ENCODE measurements around the gene TSEN15.
A peak's percentile ranks its signal among the peaks of the same experiment; 100 is the strongest.

Gene TSEN15

GRCh38 chr1:184050636-184051035 lies 894 bp upstream of the TSEN15 start:
- Histone ChIP-seq H3K27ac (ENCODE audit: insufficient read depth, low read length, poor library complexity, severe bottlenecking) (no peak overlapping the region), H3K4me3 (ENCODE audit: insufficient read depth, low read depth, low read length, poor library complexity, severe bottlenecking) (peak overlapping the region; percentile 98), H3K4me1 (ENCODE audit: control insufficient read depth, insufficient read depth, low read length, poor library complexity, severe bottlenecking) (peaks cover 6% of the 10 kb centered on the region), H3K36me3 (ENCODE audit: control insufficient read depth, insufficient read depth, low read length) (no peaks in the 10 kb centered on the region), H3K9me3 (ENCODE audit: control insufficient read depth, low read length) (no peaks in the 10 kb centered on the region), H3K27me3 (replicated peaks; ENCODE audit: control insufficient read depth, insufficient read depth, low read length, poor library complexity, severe bottlenecking) (no peaks in the 10 kb centered on the region)
- no peak for DNase-seq

- no peaks in the 10 kb centered on the region for H3K9me3 ChIP-seq (ENCODE audit: control insufficient read depth, low read length)
- peaks cover 6% of the 10 kb centered on the region for H3K4me1 ChIP-seq (ENCODE audit: control insufficient read depth, insufficient read depth, low read length, poor library complexity, severe bottlenecking)
- no peaks in the 10 kb centered on the region for H3K36me3 ChIP-seq (ENCODE audit: control insufficient read depth, insufficient read depth, low read length)
- peak overlapping the region; percentile 98 for H3K4me3 ChIP-seq (ENCODE audit: insufficient read depth, low read depth, low read length, poor library complexity, severe bottlenecking)
- H3K27me3 ChIP-seq (replicated peaks; ENCODE audit: control insufficient read depth, insufficient read depth, low read length, poor library complexity, severe bottlenecking): no peaks in the 10 kb centered on the region
- DNase-seq: no peak
- H3K27ac ChIP-seq (ENCODE audit: insufficient read depth, low read length, poor library complexity, severe bottlenecking): peak overlapping the region; percentile 61
These were observed 419 bp upstream of the TSEN15 start for GRCh38 chr1:184051138-184051484.

DNA sequence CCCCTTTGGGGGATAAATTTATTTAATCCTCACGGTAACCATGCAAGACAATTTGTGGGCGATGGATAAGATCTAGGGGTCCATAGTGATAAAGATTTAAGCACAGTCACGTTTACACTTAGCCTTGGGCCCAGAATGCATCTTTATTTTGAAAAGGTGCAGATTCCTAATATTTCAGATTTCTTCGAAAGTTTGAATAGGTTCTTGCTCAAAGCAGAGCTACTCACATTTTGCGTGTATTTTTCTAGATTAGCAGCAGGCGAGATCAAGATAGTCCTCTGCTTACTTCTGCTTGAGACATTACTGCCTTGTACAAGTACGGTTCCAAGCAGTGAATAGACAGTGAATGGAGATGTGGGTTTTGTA lies 647 bp downstream of the TSEN15 start:
- peak overlapping the region; percentile 61 for H3K27ac ChIP-seq (ENCODE audit: insufficient read depth, low read length, poor library complexity, severe bottlenecking)
- peaks cover 6% of the 10 kb centered on the region for H3K4me1 ChIP-seq (ENCODE audit: control insufficient read depth, insufficient read depth, low read length, poor library complexity, severe bottlenecking)
- peaks cover 3% of the 10 kb centered on the region for H3K36me3 ChIP-seq (ENCODE audit: control insufficient read depth, insufficient read depth, low read length)
- H3K9me3 ChIP-seq (ENCODE audit: control insufficient read depth, low read length): no peaks in the 10 kb centered on the region
- H3K4me3 ChIP-seq (ENCODE audit: insufficient read depth, low read depth, low read length, poor library complexity, severe bottlenecking): peak overlapping the region; percentile 98
- DNase-seq: no peak
- no peaks in the 10 kb centered on the region for H3K27me3 ChIP-seq (replicated peaks; ENCODE audit: control insufficient read depth, insufficient read depth, low read length, poor library complexity, severe bottlenecking)

GRCh38 chr1:184052750-184053149 lies 1.2 kb downstream of the TSEN15 start:
- Histone ChIP-seq H3K4me1 (ENCODE audit: control insufficient read depth, insufficient read depth, low read length, poor library complexity, severe bottlenecking) (peaks cover 6% of the 10 kb centered on the region), H3K9me3 (ENCODE audit: control insufficient read depth, low read length) (no peaks in the 10 kb centered on the region), H3K27ac (ENCODE audit: insufficient read depth, low read length, poor library complexity, severe bottlenecking) (no peak overlapping the region), H3K4me3 (ENCODE audit: insufficient read depth, low read depth, low read length, poor library complexity, severe bottlenecking) (no peak overlapping the region), H3K36me3 (ENCODE audit: control insufficient read depth, insufficient read depth, low read length) (peaks cover 3% of the 10 kb centered on the region), H3K27me3 (replicated peaks; ENCODE audit: control insufficient read depth, insufficient read depth, low read length, poor library complexity, severe bottlenecking) (no peaks in the 10 kb centered on the region)
- DNase-seq: no peak

- no peak for DNase-seq
- Histone ChIP-seq H3K36me3 (ENCODE audit: control insufficient read depth, insufficient read depth, low read length) (peaks cover 3% of the 10 kb centered on the region), H3K27ac (ENCODE audit: insufficient read depth, low read length, poor library complexity, severe bottlenecking) (no peak overlapping the region), H3K4me3 (ENCODE audit: insufficient read depth, low read depth, low read length, poor library complexity, severe bottlenecking) (no peak overlapping the region), H3K4me1 (ENCODE audit: control insufficient read depth, insufficient read depth, low read length, poor library complexity, severe bottlenecking) (peaks cover 6% of the 10 kb centered on the region), H3K27me3 (replicated peaks; ENCODE audit: control insufficient read depth, insufficient read depth, low read length, poor library complexity, severe bottlenecking) (no peaks in the 10 kb centered on the region), H3K9me3 (ENCODE audit: control insufficient read depth, low read length) (no peaks in the 10 kb centered on the region)
These were observed 2.4 kb downstream of the TSEN15 start for GRCh38 chr1:184053881-184054280.

DNA sequence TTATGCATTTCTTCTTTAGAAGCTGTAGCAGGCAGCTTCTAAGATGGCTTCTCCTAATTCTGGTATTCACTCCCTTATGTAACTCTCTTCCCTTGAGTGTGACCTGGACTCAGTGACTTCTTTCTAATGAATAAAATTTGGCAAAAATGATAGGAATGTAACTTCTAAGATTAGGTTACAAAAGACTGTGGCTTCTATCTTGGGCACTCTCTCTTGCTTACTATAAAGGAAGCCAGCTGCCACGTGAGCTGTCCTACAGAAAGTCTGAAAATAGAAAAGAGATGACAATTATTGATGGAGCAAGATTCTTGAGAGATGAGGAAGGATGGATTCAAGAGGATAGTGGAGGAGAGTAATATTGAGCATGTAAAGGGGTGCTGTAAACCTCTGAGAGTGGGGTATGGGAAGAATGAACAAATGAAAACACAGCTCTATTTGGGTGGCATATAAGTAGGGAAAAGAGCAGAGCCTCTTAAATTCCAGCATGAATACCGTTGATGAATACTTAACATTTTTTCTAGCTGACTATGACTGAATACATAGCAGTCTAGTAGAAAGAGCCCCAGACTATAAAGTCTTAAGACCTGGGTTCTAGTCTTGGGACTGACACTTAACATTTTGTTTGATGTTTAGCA lies 5.5 kb downstream of the TSEN15 start:
- H3K36me3 ChIP-seq (ENCODE audit: control insufficient read depth, insufficient read depth, low read length): peaks cover 3% of the 10 kb centered on the region
- no peaks in the 10 kb centered on the region for H3K27me3 ChIP-seq (replicated peaks; ENCODE audit: control insufficient read depth, insufficient read depth, low read length, poor library complexity, severe bottlenecking)
- H3K9me3 ChIP-seq (ENCODE audit: control insufficient read depth, low read length): no peaks in the 10 kb centered on the region
- no peak overlapping the region for H3K27ac ChIP-seq (ENCODE audit: insufficient read depth, low read length, poor library complexity, severe bottlenecking)
- H3K4me1 ChIP-seq (ENCODE audit: control insufficient read depth, insufficient read depth, low read length, poor library complexity, severe bottlenecking): peaks cover 6% of the 10 kb centered on the region
- no peak for DNase-seq
- H3K4me3 ChIP-seq (ENCODE audit: insufficient read depth, low read depth, low read length, poor library complexity, severe bottlenecking): no peak overlapping the region

- DNase-seq: no peak
- Histone ChIP-seq H3K4me1 (ENCODE audit: control insufficient read depth, insufficient read depth, low read length, poor library complexity, severe bottlenecking) (no peaks in the 10 kb centered on the region), H3K4me3 (ENCODE audit: insufficient read depth, low read depth, low read length, poor library complexity, severe bottlenecking) (no peak overlapping the region), H3K36me3 (ENCODE audit: control insufficient read depth, insufficient read depth, low read length) (peaks cover 3% of the 10 kb centered on the region), H3K27me3 (replicated peaks; ENCODE audit: control insufficient read depth, insufficient read depth, low read length, poor library complexity, severe bottlenecking) (no peaks in the 10 kb centered on the region), H3K27ac (ENCODE audit: insufficient read depth, low read length, poor library complexity, severe bottlenecking) (no peak overlapping the region), H3K9me3 (ENCODE audit: control insufficient read depth, low read length) (no peaks in the 10 kb centered on the region)
These were observed 8.4 kb downstream of the TSEN15 start for GRCh38 chr1:184059887-184060286.

DNA sequence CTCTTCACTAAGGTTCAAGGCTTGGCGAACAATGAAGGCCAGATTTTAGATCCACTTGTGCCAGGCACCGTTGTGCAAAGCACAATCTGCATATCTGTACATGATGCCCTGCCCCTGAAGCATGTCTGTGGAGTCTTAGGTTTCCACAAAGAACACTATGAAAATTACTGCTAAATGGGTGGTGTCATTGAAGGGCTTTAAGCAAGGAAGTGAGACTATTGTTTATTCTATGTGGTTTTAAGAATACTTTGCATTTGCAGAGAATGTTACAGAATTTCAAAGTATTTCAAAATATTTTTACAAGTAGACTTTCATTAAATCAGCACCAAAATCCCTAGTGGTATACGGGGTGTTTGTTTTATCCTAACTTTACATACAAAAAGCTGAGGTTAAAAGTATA lies 8.8 kb downstream of the TSEN15 start:
- H3K9me3 ChIP-seq (ENCODE audit: control insufficient read depth, low read length): no peaks in the 10 kb centered on the region
- no peaks in the 10 kb centered on the region for H3K27me3 ChIP-seq (replicated peaks; ENCODE audit: control insufficient read depth, insufficient read depth, low read length, poor library complexity, severe bottlenecking)
- H3K27ac ChIP-seq (ENCODE audit: insufficient read depth, low read length, poor library complexity, severe bottlenecking): no peak overlapping the region
- DNase-seq: no peak
- no peak overlapping the region for H3K4me3 ChIP-seq (ENCODE audit: insufficient read depth, low read depth, low read length, poor library complexity, severe bottlenecking)
- H3K36me3 ChIP-seq (ENCODE audit: control insufficient read depth, insufficient read depth, low read length): peaks cover 3% of the 10 kb centered on the region
- H3K4me1 ChIP-seq (ENCODE audit: control insufficient read depth, insufficient read depth, low read length, poor library complexity, severe bottlenecking): no peaks in the 10 kb centered on the region

DNA sequence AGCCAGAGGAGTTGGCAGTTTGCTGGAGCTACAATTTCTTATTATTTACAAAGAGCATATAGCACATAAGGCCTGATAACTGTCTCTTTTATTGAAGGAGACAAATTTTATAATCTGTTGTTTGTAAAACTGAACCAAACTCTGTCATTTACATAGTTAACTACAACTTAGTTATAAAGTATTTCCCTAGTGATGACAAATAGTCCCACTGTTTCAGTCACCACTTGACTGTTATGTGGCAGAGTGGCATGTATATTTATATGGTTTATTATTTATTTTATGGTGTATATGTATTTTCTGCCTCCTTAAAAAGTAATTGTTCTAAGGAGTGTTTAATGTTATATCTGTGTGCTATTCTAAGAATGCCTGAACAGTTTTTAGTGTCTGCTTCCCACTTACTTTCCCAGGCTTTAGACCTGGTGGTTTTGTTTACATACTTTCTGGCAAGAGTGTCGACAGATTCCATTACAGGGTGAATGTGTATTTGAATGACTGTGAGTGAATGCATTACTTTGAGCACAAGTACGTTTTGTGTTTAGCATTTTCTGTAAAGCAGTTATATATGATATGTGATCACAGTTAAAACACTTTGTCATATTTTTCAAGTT lies 10.0 kb downstream of the TSEN15 start:
- Histone ChIP-seq H3K27me3 (replicated peaks; ENCODE audit: control insufficient read depth, insufficient read depth, low read length, poor library complexity, severe bottlenecking) (no peaks in the 10 kb centered on the region), H3K27ac (ENCODE audit: insufficient read depth, low read length, poor library complexity, severe bottlenecking) (no peak overlapping the region), H3K4me3 (ENCODE audit: insufficient read depth, low read depth, low read length, poor library complexity, severe bottlenecking) (no peak overlapping the region), H3K9me3 (ENCODE audit: control insufficient read depth, low read length) (no peaks in the 10 kb centered on the region), H3K36me3 (ENCODE audit: control insufficient read depth, insufficient read depth, low read length) (peaks cover 3% of the 10 kb centered on the region), H3K4me1 (ENCODE audit: control insufficient read depth, insufficient read depth, low read length, poor library complexity, severe bottlenecking) (no peaks in the 10 kb centered on the region)
- no peak for DNase-seq

GRCh38 chr1:184062640-184063286 lies 11.2 kb downstream of the TSEN15 start:
- Histone ChIP-seq H3K27me3 (replicated peaks; ENCODE audit: control insufficient read depth, insufficient read depth, low read length, poor library complexity, severe bottlenecking) (no peaks in the 10 kb centered on the region), H3K27ac (ENCODE audit: insufficient read depth, low read length, poor library complexity, severe bottlenecking) (no peak overlapping the region)

More at GRCh38 chr1:184062640-184063286, 11.2 kb downstream of the TSEN15 start:
- H3K9me3 ChIP-seq (ENCODE audit: control insufficient read depth, low read length): no peaks in the 10 kb centered on the region
- DNase-seq: no peak
- no peaks in the 10 kb centered on the region for H3K4me1 ChIP-seq (ENCODE audit: control insufficient read depth, insufficient read depth, low read length, poor library complexity, severe bottlenecking)
- no peaks in the 10 kb centered on the region for H3K36me3 ChIP-seq (ENCODE audit: control insufficient read depth, insufficient read depth, low read length)
- H3K4me3 ChIP-seq (ENCODE audit: insufficient read depth, low read depth, low read length, poor library complexity, severe bottlenecking): no peak overlapping the region
